BJ (cell line): ENCODE results near the gene CCDC186. TPM values are rescaled to one million over a fixed set of nuclear protein-coding genes. Genes with fewer than 3 reads are reported as not detected.

Source experiments
- CTCF ChIA-PET: fragments of 350-600 bp; formaldehyde crosslinking; extraction: SDS; loops from one replicate; lab custom pipeline; 2021; ENCODE audit warnings: antibody characterized with exemption, inconsistent platforms; lab: Yijun Ruan, JAX
- POLR2A ChIA-PET: fragments of 300-600 bp; sonication (Branson Sonifier 250); formaldehyde crosslinking; extraction: SDS; loops from one replicate; lab custom pipeline; 2021; ENCODE audit warnings: antibody characterized with exemption; lab: Charles Lee
- DNase-seq: peaks from one replicate; pipeline ENCODE4 v3.0.0-alpha.2; 2011; ENCODE audit warnings: low read depth
- H3K27me3 ChIP-seq: 2 replicates; pipeline ENCODE4 v1.6.0; 2011; ENCODE audit warnings: low read length; ENCODE audit not compliant: control insufficient read depth, insufficient read depth
- H3K36me3 ChIP-seq: 2 replicates; pipeline ENCODE4 v1.5.1; 2011; ENCODE audit warnings: low read length; ENCODE audit not compliant: control insufficient read depth, insufficient read depth
- H3K4me3 ChIP-seq: 2 replicates; pipeline ENCODE4 v1.5.1; 2011; ENCODE audit warnings: low read depth, mild to moderate bottlenecking, control low read depth, low read length
- polyA plus RNA-seq: library from polyadenylated mRNA; depleted of rRNA; stranded (reverse); fragments of >200 nt; gene quantifications from 2 replicates; pipeline ENCODE4 v1.2.3, GENCODE V29; 2011
- TF ChIP-seq, protein P1 (sequence below): IDR thresholded peaks from 2 replicates; pipeline ENCODE4 v1.5.1; 2011; ENCODE audit warnings: low read depth, mild to moderate bottlenecking, control low read depth, inconsistent platforms, low read length, moderate library complexity; ENCODE audit not compliant: insufficient read depth

The CCDC186 gene
- polyA plus RNA-seq, 1 experiment: 2.2 TPM

GRCh38 chr10:114110174-114110972 lies 63.6 kb downstream of the CCDC186 start:
- Histone ChIP-seq H3K36me3 (no peaks in the 10 kb centered on the region), H3K27me3 (peaks cover 1% of the 10 kb centered on the region; the same call in 1 of the 2 replicates), H3K4me3 (no peak overlapping the region)
- ChIA-PET POLR2A (no interaction called here), CTCF (interaction anchor here (0.7 to 15.7 kb wide), 5 partner anchors 8 to 406 kb away, joined by 3 to 192 read pairs (median 3); no protein-coding TSS in a partner anchor)
- TF ChIP-seq, protein P1, sequence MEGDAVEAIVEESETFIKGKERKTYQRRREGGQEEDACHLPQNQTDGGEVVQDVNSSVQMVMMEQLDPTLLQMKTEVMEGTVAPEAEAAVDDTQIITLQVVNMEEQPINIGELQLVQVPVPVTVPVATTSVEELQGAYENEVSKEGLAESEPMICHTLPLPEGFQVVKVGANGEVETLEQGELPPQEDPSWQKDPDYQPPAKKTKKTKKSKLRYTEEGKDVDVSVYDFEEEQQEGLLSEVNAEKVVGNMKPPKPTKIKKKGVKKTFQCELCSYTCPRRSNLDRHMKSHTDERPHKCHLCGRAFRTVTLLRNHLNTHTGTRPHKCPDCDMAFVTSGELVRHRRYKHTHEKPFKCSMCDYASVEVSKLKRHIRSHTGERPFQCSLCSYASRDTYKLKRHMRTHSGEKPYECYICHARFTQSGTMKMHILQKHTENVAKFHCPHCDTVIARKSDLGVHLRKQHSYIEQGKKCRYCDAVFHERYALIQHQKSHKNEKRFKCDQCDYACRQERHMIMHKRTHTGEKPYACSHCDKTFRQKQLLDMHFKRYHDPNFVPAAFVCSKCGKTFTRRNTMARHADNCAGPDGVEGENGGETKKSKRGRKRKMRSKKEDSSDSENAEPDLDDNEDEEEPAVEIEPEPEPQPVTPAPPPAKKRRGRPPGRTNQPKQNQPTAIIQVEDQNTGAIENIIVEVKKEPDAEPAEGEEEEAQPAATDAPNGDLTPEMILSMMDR: peak; percentile 28; the same call in 1 of the 2 replicates
- DNase-seq: no peak

DNA sequence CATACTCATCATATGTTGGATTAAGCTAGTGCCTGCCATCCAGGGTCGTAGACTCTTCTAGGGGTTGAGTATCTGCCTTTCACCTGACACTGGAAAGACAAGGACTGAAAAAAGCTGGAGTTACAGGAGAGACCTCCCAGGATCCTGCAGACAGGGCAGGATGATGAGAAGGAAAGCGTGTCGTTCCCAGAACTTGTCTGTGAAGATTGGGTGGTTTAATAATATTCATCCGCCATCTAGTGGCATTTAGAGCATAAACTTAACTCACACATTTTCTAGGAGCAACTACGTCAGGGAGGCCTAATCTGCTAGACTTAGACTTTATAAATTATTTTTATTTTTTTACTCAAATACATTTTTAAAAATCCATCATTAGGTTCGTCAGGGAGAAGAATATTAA lies 70.7 kb downstream of the CCDC186 start:
- TF ChIP-seq, protein P1: peak; percentile 54

GRCh38 chr10:114102256-114102655 lies 71.7 kb downstream of the CCDC186 start:
- CTCF ChIA-PET: interaction anchor here (0.5 to 15.7 kb wide), 14 partner anchors 8 to 1027 kb away, joined by 3 to 192 read pairs (median 4); partner anchors contain the start of gene CASP7
- Histone ChIP-seq H3K36me3 (no peaks in the 10 kb centered on the region), H3K27me3 (peaks cover 8% of the 10 kb centered on the region), H3K4me3 (no peak overlapping the region)
- no peak for DNase-seq
- TF ChIP-seq, protein P1: no peak
- POLR2A ChIA-PET: interaction anchor here (1.0 kb wide), 1 partner anchor 27 kb away, joined by 12 read pairs; no protein-coding TSS in a partner anchor

More for the DNA sequence above, 70.7 kb downstream of the CCDC186 start:
- Histone ChIP-seq H3K4me3 (no peak overlapping the region), H3K36me3 (no peaks in the 10 kb centered on the region), H3K27me3 (peaks cover 5% of the 10 kb centered on the region; the same call in 1 of the 2 replicates)
- peak; percentile 9 for DNase-seq
- CTCF ChIA-PET: interaction anchor here (0.6 to 15.7 kb wide), 19 partner anchors 9 to 1026 kb away, joined by 3 to 192 read pairs (median 4); partner anchors contain the start of gene CASP7
- POLR2A ChIA-PET: no interaction called here

GRCh38 chr10:114100848-114101741 lies 72.9 kb downstream of the CCDC186 start:
- Histone ChIP-seq H3K36me3 (no peaks in the 10 kb centered on the region), H3K27me3 (peaks cover 8% of the 10 kb centered on the region), H3K4me3 (peak overlapping the region; percentile 34)
- DNase-seq: no peak
- TF ChIP-seq, protein P1: no peak
- POLR2A ChIA-PET: interaction anchor here (1.0 kb wide), 1 partner anchor 29 kb away, joined by 12 read pairs; no protein-coding TSS in a partner anchor
- CTCF ChIA-PET: interaction anchor here (1.0 to 15.7 kb wide), 6 partner anchors 14 to 396 kb away, joined by 3 to 192 read pairs (median 4); no protein-coding TSS in a partner anchor
